Measurements from ENCODE around the gene CACNA1A. TPM values are rescaled to one million over a fixed set of nuclear protein-coding genes. Genes with fewer than 3 reads are reported as not detected.

Gene CACNA1A
- total RNA-seq, 1 donor from 2014 or later, result 0.20 TPM

DNA sequence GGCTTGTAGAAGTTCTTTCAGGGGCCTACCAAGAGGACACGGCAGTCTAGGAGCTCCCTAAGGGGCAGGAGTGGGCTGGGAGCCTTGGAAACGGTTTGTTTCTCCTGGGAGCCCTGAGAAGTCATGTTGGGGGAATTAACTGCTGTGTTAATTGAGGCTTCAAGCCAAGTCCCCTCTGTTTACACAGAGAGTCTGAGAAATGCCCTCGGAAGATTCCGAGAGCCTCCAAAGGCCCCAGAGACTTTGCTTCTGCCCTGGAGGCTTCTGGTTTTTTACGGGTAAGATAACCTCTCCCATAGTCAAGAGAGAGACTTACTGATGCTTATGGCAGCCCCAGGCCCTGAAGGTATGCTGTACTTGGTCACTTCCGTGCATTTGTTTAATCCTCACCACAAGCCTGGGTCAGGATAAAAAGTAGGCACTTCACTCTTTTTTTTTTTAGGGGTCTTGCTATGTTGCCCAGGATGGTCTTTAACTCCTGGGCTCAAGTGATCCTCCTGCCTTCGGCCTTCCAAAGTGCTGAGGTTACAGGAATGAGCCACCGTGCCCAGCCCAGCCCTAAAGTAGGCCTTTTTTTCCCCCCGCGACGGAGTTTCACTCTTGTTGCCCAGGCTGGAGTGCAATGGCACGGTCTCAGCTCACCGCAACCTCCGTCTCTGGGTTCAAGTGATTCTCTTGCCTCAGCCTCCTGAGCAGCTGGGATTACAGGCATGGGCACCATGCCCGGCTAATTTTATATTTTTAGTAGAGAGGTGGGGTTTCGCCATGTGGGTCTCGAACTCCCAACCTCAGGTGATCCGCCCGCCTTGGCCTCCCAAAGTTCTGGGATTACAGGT, 340.9 kb downstream of the CACNA1A start:
- peak in 1 of 2 donors; percentile 33 for DNase-seq (ENCODE audit: low read depth in 2 of 2)

GRCh38 chr19:13164343-13165161, 341.7 kb downstream of the CACNA1A start:
- peak; percentile 27 to 88 for DNase-seq (ENCODE audit: low read depth in 2 of 2)

GRCh38 chr19:13163609-13164342, 342.5 kb downstream of the CACNA1A start:
- DNase-seq (ENCODE audit: low read depth in 2 of 2), result peak; percentile 35 to 73

DNA sequence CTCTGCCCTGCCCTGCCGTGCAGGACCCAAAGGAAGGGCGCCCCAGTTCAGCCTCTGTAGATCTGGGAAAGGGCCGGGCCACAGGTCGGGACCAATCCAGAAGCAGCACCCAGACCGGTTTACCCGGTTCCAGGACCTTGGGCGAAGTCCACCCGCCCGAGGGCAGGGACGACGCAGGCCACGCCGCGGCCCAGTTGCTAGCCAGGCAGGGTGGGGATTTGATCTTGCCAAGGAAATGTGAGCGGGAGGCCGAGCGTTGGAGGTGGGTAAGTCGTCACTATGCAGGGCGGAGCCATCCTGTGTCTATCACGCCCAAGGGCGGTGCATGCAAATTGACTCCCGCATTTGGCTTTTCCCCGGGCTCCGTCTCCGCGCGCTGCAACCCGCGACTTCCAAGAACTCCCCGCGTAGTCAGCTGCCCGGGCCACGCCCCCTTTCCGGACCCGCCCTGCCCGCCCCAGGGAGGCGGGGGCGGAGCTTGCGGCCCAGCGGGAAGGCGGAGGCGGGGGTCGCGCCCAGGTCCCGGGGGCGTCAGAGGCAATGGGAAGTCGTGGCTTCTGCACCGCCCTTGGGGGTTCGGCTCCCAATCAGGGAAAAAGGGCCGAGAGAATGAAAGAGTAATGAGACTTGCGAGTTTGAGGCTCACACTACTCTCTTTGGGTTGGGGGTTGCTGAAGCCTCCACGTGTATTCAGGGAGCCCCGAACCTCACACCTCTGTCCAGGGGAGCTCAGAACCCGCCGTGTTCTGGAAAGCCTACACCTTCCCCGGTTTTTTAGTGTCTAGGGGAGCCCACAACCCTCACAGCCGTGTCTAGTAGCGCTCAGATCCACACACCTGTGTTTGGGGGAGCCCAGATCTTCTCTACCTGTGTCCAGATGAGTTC, 343.3 kb downstream of the CACNA1A start:
- peak; percentile 89 to 98 for DNase-seq (ENCODE audit: low read depth in 2 of 2)

DNA sequence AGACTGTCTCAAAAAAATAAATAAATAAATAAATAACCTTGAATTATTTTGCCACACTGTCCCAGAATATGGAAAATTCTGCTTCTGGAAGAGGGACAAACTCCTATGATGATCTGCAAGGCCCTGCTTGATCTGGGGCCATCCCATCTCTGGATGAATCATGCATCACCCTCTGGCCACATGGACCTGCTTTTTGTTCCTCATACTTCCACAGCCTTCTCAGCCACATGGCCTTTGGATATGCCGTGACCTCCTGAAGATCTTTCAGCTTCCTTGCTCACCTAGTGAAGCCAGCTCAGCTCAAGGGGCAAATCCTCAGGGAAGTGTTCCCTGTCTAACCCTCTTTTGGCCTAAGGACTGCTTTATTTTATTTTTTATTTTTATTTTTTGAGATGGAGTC, 345.7 kb downstream of the CACNA1A start:
- peak in 1 of 2 donors; percentile 51 for DNase-seq (ENCODE audit: low read depth in 2 of 2)

DNA sequence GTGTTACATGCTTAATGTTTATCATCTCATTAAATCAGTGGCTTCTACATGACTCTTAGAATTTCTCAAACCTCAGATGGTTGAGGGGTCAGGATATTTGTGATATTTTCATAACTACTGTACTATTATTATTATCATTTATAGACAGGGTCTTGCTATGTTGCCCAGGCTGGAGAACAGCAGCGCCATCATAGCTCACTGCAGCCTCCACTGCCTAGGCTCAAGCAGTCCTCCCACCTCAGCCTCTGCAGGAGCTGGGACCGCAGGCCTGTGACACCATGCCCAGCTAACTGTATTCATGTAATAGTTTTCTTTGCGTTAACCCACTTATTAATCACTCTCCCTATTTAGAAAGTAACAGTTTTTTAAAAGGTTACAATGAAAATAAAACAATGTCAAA, 346.6 kb downstream of the CACNA1A start:
- no peak for DNase-seq (ENCODE audit: low read depth in 2 of 2)
